ENCODE data around the gene SIGLEC8.

- TF ChIP-seq POLR2AphosphoS5 (IDR thresholded peaks at IDR 0.05; ENCODE audit: low read depth, low read length), result no peak
- no peak for TF ChIP-seq POLR2A (IDR thresholded peaks at IDR 0.05; ENCODE audit: low read depth, low read length)
- no peak for TF ChIP-seq TAF1 (IDR thresholded peaks at IDR 0.05; ENCODE audit: borderline replicate concordance, low read depth, low read length)
Observed at GRCh38 chr19:51466723-51467122, 8.5 kb upstream of the SIGLEC8 start.

Data from GM12892 (cell line).